A673 (cell line): ENCODE results near the gene DSCAM.
"Not testable (repeated sequence)": the region's sequence is repeated elsewhere in the genome, so short reads cannot be mapped to it uniquely, and the experiment has no call there.

ENCODE experiments used
- CTCF ChIP-seq: fragments of 300-800, 200-600 bp; sonication (generic); conservative IDR thresholded peaks from 2 replicates; pipeline ENCODE4 v1.5.1; 2017; ENCODE audit warnings: low read depth, mild to moderate bottlenecking, antibody characterized with exemption, low read length, moderate library complexity, mixed read lengths
- EZH2 ChIP-seq: fragments of 200-600 bp; sonication (generic); IDR thresholded peaks from 2 replicates; pipeline ENCODE4 v1.6.1; 2017; ENCODE audit warnings: borderline replicate concordance, low read depth, mild to moderate bottlenecking, mixed read lengths, antibody characterized with exemption, low read length; ENCODE audit not compliant: poor library complexity, severe bottlenecking

GRCh38 chr21:40182491-40182890 is 664.5 kb downstream of the DSCAM start:
- not testable (repeated sequence) for TF ChIP-seq EZH2, CTCF
